Activated CD4-positive, alpha-beta T cell treated with anti-CD3 and anti-CD28 coated beads, Interleukin-2, amount 50 U/mL, for 16 hours (primary cell): ENCODE results near the gene ZNF462.

ENCODE experiments used
- DNase-seq: peaks from one replicate; pipeline ENCODE4 v3.0.0-alpha.2; 2020

The ZNF462 gene

GRCh38 chr9:107016383-107016782, 153.4 kb downstream of the ZNF462 start:
- no peak for DNase-seq

- no peak for DNase-seq
These were observed 156.0 kb downstream of the ZNF462 start for GRCh38 chr9:107018861-107019545.

DNA sequence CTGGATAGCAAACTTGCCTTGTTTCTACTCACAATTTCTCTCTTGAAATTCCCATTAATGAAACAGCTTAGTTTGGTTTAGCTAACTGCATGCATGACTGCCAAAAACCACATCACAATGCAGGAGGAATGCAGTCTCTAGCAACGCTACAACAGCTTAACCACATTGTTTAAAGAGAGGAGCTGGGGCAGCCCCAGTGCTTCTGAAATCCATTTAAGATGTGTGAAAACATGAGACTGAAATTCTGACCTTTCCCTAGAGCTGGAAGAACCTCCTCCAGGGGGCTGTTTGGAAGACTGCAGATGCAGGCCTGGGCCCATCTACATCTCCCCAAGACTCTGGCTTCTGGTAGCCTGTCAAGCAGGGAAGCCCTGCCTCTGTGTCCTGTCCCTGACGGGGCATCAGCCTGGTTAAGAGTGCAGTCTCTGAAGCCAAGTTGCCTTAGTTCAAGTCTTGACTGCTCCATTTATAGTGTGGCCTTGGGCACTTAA, 157.1 kb downstream of the ZNF462 start:
- no peak for DNase-seq

DNA sequence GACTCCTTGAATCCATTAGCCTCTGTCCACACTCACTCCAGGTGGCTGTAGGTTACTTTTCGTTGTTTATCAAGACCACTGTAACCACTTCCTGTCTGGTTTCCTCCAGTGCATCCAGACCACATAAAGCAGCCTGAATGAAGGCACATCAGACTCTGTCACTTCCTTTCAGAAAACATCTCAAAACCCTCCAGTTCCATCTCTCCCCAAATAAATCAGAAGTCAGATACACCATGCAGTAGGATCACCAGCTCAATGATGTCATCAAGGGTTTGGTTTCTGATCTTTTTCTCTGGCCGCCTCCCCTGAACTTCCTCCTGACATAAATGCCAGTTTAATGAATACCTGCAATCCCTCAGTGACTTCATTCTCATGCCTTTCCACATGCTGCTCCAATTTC, 161.2 kb downstream of the ZNF462 start:
- DNase-seq, result peak; percentile 1

DNA sequence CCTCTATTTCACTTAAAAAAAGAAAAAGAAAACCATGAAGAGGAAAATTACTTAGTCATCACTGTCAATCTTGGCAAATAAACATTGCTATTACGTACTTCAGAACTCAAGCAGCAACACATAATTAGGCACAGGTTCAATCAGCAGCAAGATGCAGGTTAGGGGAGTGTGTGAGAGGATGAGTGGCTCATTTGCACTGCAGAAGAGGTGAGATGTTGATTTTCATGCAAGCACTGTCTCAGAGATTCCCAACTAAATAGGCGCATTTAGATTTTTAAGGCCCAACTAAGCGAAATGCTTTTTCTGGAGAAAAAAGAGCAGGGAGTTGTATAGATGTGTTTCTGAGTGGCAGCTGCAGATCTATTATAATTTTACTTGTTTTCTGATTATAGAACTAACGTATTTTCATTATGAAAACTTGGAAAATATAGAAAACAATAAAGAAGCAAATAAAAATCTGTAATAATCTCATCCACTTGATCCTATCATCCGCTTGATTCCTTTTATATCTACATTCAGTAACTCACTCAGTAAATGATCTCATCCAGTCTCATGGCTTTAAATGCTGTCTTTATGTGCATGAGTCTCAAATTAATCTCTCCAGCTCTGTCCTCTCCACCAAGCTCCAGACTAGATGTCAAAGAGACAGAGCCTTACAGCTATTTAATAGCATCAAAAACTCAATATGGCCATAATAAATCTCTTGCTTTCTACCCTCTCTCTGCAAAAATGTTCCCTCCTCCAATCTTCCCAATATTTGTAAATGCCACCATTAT, 162.5 kb downstream of the ZNF462 start:
- no peak for DNase-seq

DNA sequence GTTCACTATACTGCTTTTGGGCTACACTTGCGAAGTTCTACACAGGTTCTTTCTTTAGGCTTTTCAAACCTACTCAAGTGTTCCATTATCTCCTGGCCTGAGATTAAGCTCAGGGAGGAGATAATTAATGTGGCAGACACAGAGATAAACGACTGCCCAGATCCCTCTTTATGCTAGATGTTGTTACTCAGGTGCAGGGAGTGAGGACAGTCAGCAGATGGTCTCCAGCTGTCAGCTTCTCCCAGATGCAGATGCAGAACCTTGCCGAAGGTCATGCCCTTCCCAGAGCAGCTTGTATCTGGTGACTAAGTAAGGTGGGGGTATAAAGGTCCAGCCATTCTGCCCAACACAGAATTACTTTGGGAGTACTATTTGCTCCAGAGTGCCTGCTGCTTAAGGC, 166.2 kb downstream of the ZNF462 start:
- no peak for DNase-seq

DNA sequence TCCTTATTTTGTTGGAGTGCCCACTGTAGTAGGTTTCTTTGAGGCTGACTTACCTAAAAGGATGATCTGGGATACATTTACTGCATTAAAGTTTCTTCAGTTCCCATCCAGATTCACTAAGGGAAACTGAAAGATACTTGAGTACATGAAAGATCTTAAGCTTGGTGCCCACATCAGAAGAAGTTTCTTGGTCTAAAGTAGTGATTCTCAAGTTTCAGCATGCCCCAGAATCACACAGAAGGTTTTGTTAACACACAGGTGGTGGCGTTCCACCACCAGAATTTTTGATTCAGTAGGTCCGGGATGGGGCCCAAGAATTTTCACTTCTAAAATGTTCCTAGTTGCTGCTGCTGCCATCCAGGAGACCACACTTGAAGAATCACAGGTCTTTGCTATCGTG, 171.0 kb downstream of the ZNF462 start:
- no peak for DNase-seq

DNA sequence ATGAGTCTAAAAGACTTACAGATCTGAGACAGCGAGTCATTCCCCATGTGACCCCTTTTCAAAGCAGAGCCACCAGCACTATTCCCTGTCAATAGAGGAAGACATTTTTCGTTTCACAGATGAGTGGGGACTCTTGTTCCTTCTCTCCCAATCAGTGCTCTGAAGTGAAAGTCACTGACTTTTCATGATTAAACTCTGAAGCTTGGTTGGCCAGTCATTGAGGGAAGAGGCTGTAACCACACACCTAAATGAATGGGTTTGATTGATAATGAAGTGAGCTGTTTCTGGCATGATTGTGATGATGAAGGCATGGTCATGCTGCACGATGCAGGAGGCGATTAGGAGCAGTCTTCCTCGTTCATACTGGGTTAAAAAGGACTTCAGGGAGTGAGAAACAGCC, 171.9 kb downstream of the ZNF462 start:
- DNase-seq, result peak; percentile 1

DNA sequence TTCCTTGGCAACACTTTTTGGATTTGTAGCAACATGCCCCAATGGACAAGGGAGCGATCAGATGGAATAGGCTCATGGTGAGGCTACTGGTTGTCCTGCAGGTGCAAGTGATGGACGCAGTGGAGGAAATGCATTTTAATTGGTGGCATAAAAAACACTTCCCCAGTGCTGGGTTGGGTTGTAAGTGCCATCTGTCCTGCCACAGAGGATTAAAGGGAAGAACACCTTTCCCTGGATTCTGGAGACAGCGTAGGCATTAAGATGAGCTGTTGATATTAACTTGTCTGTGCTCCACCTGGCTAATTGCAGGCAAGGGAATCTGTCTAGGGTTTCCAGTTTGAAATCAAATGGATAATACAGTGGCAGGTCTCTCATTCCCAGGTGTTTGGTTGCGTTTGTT, 173.4 kb downstream of the ZNF462 start:
- no peak for DNase-seq

GRCh38 chr9:107039542-107039941, 176.6 kb downstream of the ZNF462 start:
- no peak for DNase-seq

DNA sequence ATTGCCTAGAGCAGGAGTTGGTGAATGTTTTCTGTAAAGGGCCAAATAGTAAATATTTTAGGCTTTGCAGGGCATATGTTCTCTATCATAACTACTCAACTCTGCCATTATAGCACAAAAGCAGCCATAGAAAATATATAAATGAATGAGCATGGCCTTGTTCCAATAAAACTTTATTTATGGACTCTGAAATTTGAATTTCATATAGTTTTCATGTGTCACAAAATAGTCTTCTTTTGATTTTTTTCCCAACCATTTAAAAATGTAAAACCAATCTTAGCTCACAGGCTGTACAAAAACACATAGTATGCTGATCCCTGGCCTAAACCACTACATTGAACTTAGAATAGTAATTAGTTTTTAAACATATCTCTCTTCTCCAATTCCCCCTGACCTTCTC, 179.6 kb downstream of the ZNF462 start:
- no peak for DNase-seq

GRCh38 chr9:107043886-107044285, 180.9 kb downstream of the ZNF462 start:
- DNase-seq, result no peak

DNA sequence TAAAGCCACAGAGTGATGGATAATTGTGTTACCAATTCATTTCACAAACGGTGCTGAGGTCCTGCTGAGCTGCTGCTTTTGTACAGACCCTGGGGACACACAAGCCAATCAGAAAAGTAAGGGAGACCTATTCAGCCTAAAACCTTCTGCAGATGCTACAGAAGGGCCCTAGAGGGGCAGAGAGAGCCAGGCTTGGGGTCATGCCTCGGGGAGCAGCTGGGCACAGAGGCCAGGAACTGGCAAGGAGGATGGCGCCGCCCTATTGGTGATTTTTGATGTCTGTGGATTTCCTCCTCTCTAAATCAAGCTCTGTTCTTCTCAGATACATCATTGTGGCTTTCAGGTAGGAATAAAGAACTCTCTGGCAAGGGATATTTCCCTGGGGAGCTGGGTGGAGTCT, 181.9 kb downstream of the ZNF462 start:
- DNase-seq, result peak; percentile 20

GRCh38 chr9:107046692-107047091, 183.7 kb downstream of the ZNF462 start:
- no peak for DNase-seq

DNA sequence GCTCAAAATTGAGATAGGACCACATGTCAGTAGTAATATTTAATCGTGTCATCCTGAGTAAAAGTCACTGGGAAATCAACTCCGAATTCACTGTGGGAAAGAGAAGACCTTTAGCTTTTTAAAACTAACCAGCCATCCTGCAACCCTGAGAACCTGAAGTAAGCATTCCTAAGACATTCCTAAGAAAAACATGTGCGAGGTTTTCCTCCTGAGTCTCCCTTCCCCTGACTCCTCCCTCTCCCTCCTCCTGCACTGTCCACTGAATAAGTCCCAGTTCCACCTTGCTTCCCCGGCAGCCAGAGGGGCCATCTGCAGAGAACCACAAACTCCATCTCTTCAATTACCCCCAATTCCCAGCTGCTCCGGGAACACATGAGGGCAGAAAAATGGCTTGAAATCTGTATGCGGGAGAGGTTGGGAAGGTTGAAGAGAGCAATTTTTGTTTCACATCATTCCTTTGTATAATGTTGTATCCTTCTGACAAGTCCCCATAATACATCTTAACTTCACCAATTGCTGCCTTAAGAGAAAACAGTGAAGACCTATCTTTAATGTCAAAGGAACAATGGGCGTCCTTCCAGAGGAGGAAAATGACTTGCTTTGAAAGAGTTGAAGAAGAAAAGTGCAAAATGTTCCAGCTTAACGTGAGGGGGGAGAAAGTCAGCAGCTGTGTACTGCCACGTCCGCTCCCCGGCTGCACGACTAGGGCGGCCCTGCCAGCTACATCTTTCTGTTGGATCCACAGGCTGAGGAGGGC, 186.3 kb downstream of the ZNF462 start:
- DNase-seq, result no peak

DNA sequence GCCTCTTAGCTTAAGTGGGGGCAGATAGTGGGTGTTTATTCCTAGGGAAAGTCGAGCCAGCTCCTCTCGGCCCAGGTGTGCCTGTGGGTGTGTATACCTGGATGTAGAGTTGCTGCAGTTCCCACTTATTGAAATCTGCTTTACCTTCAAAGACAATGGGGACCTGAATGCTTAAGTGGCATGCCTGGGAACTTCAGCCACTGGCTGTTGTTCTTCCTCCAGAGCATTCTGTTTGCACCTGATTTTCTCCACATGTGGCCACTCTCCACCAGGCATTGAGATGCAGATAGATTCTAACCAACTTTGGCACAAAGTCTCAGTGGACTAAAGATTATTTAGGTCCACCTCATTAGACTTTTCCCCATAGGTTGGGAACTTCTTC, 186.8 kb downstream of the ZNF462 start:
- DNase-seq, result no peak

GRCh38 chr9:107051392-107051791, 188.4 kb downstream of the ZNF462 start:
- no peak for DNase-seq

- DNase-seq, result no peak
These were observed 191.2 kb downstream of the ZNF462 start for GRCh38 chr9:107054146-107054545.

DNA sequence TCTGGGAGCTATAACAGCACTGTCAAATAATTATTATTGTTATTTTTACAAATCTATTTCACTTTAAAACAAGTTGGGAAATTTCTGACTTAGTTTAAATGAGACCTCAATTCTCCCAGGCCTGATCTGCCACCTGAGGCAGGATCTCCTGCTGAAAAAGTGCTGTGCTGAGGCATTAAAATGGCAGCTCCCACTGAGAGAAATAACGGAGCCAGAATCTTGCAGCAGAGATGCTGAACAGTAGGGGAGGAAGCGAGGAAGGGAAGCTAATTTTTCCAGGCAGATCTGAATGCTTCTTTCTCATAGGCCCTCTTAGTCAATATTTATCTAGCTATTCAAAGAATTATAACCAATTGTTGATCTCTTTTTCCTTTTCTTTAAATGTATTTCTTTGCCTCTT, 196.3 kb downstream of the ZNF462 start:
- no peak for DNase-seq

DNA sequence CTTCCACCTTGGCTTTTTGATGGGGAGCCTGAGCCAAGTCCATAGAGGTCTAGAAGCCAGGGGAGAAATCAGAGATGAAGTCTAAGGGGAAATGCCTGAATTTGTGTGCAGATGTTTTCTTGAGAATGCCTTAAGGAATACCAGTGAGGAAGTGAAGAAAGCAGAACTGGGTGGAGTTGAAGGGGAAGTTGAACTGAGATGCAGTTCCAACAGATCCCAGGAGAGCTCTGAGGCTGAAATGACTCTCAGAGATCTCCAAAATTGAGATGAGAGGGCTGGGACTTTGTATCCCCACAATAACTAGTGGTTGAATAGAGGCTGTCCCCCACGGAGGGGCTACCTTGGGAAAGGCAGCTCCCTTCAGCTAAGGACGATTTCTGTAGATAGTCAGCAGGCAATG, 197.1 kb downstream of the ZNF462 start:
- DNase-seq, result no peak
